A673 (cell line): ENCODE results near the gene BLTP2.

Source experiments
- EZH2 ChIP-seq: fragments of 200-600 bp; sonication (generic); IDR thresholded peaks from 2 replicates; pipeline ENCODE4 v1.6.1; 2017; ENCODE audit warnings: borderline replicate concordance, low read depth, mild to moderate bottlenecking, mixed read lengths, antibody characterized with exemption, low read length; ENCODE audit not compliant: poor library complexity, severe bottlenecking
- TF ChIP-seq, protein P1 (sequence below): fragments of 300-800, 200-600 bp; sonication (generic); conservative IDR thresholded peaks from 2 replicates; pipeline ENCODE4 v1.5.1; 2017; ENCODE audit warnings: low read depth, mild to moderate bottlenecking, antibody characterized with exemption, low read length, moderate library complexity, mixed read lengths

- no peak for TF ChIP-seq EZH2
- TF ChIP-seq, protein P1, sequence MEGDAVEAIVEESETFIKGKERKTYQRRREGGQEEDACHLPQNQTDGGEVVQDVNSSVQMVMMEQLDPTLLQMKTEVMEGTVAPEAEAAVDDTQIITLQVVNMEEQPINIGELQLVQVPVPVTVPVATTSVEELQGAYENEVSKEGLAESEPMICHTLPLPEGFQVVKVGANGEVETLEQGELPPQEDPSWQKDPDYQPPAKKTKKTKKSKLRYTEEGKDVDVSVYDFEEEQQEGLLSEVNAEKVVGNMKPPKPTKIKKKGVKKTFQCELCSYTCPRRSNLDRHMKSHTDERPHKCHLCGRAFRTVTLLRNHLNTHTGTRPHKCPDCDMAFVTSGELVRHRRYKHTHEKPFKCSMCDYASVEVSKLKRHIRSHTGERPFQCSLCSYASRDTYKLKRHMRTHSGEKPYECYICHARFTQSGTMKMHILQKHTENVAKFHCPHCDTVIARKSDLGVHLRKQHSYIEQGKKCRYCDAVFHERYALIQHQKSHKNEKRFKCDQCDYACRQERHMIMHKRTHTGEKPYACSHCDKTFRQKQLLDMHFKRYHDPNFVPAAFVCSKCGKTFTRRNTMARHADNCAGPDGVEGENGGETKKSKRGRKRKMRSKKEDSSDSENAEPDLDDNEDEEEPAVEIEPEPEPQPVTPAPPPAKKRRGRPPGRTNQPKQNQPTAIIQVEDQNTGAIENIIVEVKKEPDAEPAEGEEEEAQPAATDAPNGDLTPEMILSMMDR, result no peak
Measured at GRCh38 chr17:28624148-28624547, 20.8 kb downstream of the BLTP2 start.
